Endothelial cell of umbilical vein (primary cell): ENCODE results near the gene TP53TG5. TPM values are rescaled to one million over a fixed set of nuclear protein-coding genes. Genes with fewer than 3 reads are reported as not detected.

Experiments used
- BruUV-seq: library from RNA; stranded (reverse); fragments of 400-500 nt; replicated peaks from 2 replicates; lab custom pipeline; 2021; lab: Mats Ljungman, UMichigan
- CTCF ChIA-PET: fragments of 300-600, 350-600 bp; sonication (Branson Sonifier 250); formaldehyde crosslinking; loops from one replicate; lab custom pipeline; 2021; ENCODE audit warnings: antibody characterized with exemption, inconsistent platforms; lab: Charles Lee
- POLR2A ChIA-PET: fragments of 300-600, 350-600 bp; sonication (Branson Sonifier 250); formaldehyde crosslinking; loops from one replicate; lab custom pipeline; 2021; ENCODE audit warnings: antibody characterized with exemption, inconsistent platforms; lab: Charles Lee
- DNase-seq: peaks from one replicate; pipeline ENCODE4 v3.0.0-alpha.2; 2011; ENCODE audit warnings: low read depth, low spot score
- FAIRE-seq: peaks from 2 replicates; lab custom pipeline; 2011; peaks lifted over from hg19 to GRCh38; lab: Jason Lieb, UNC
- H2AFZ ChIP-seq: 2 replicates; pipeline ENCODE4 v1.6.0; 2012; ENCODE audit warnings: low read depth, low read length, control low read depth, inconsistent platforms
- H3K27ac ChIP-seq: 2 replicates; pipeline ENCODE4 v1.5.1; 2011; ENCODE audit warnings: low read depth, mild to moderate bottlenecking, control low read depth, low read length, moderate library complexity; ENCODE audit not compliant: insufficient read depth
- H3K27me3 ChIP-seq, 2 experiments: 2 replicates each; pipeline versions ENCODE4 v1.6.0 to v1.6.1; 2011; ENCODE audit warnings: low read length in 2 of 2, mixed read lengths in 1 of 2; ENCODE audit not compliant: control insufficient read depth in 2 of 2, insufficient read depth in 2 of 2
- H3K36me3 ChIP-seq, 2 experiments: 2 replicates in 1 of 2; 3 replicates in 1 of 2; pipeline ENCODE4 v1.5.1; 2011; ENCODE audit warnings: low read length in 2 of 2, mild to moderate bottlenecking in 1 of 2, moderate library complexity in 1 of 2; ENCODE audit not compliant: control insufficient read depth in 2 of 2, insufficient read depth in 2 of 2; ENCODE audit errors: extremely low read depth in 1 of 2
- H3K4me1 ChIP-seq: 3 replicates; pipeline ENCODE4 v1.5.1; 2011; ENCODE audit warnings: mild to moderate bottlenecking, low read length; ENCODE audit not compliant: control insufficient read depth, insufficient read depth; ENCODE audit errors: extremely low read depth
- H3K4me2 ChIP-seq: 2 replicates; pipeline ENCODE4 v1.6.1; 2011; ENCODE audit warnings: low read length, control low read depth, mixed read lengths; ENCODE audit not compliant: insufficient read depth
- H3K4me3 ChIP-seq, 3 experiments: fragments of 200-600 bp in 1 of 3; sonication (generic), shearing (Covaris generic) in 1 of 3; replicated peaks in 1 of 3; 2 replicates each; pipeline ENCODE4 v1.5.1; 2011 to 2016; ENCODE audit warnings: control low read depth in 3 of 3, low read length in 3 of 3, mild to moderate bottlenecking in 2 of 3, inconsistent platforms in 1 of 3, low read depth in 1 of 3, moderate library complexity in 1 of 3; ENCODE audit not compliant: insufficient read depth in 1 of 3
- H3K79me2 ChIP-seq: 2 replicates; pipeline ENCODE4 v1.6.0; 2012; ENCODE audit warnings: low read length, inconsistent platforms; ENCODE audit not compliant: control insufficient read depth, insufficient read depth
- H3K9ac ChIP-seq: replicated peaks from 2 replicates; pipeline ENCODE3; 2011; ENCODE audit warnings: low read length, control low read depth; ENCODE audit not compliant: insufficient read depth; ENCODE audit errors: extremely low read depth
- H3K9me1 ChIP-seq: replicated peaks from 3 replicates; pipeline ENCODE4 v1.6.0; 2011; ENCODE audit warnings: mild to moderate bottlenecking, low read length; ENCODE audit not compliant: control insufficient read depth, insufficient read depth; ENCODE audit errors: extremely low read depth
- H3K9me3 ChIP-seq: replicated peaks from 2 replicates; pipeline ENCODE4 v1.5.1; 2012; ENCODE audit warnings: low read length, inconsistent platforms; ENCODE audit not compliant: control insufficient read depth, insufficient read depth
- H4K20me1 ChIP-seq: replicated peaks from 2 replicates; pipeline ENCODE3; 2011; ENCODE audit warnings: mild to moderate bottlenecking, low read length; ENCODE audit not compliant: control insufficient read depth, insufficient read depth; ENCODE audit errors: extremely low read depth
- EZH2 ChIP-seq: IDR thresholded peaks from 2 replicates; pipeline ENCODE4 v1.6.1; 2012; ENCODE audit warnings: borderline replicate concordance, low read depth, mild to moderate bottlenecking, moderate library complexity, low read length, inconsistent platforms; ENCODE audit not compliant: severe bottlenecking
- FOS ChIP-seq: IDR thresholded peaks from 2 replicates; pipeline ENCODE4 v1.6.1; 2011; ENCODE audit warnings: mild to moderate bottlenecking, low read length, moderate library complexity, borderline replicate concordance; ENCODE audit not compliant: insufficient read depth
- GATA2 ChIP-seq: IDR thresholded peaks from 2 replicates; pipeline ENCODE4 v1.7.0; 2011; ENCODE audit warnings: low read depth, mild to moderate bottlenecking, moderate library complexity, mixed read lengths, low read length; ENCODE audit not compliant: insufficient read length, insufficient read depth
- JUN ChIP-seq: IDR thresholded peaks from 2 replicates; pipeline ENCODE4 v1.6.1; 2011; ENCODE audit warnings: borderline replicate concordance, low read depth; ENCODE audit not compliant: insufficient read length, insufficient read depth
- MYC ChIP-seq: IDR thresholded peaks from one replicate; pipeline ENCODE4 v1.6.1; 2011; ENCODE audit warnings: mild to moderate bottlenecking, low read depth, low read length
- POLR2A ChIP-seq: IDR thresholded peaks from 2 replicates; pipeline ENCODE4 v1.6.1; 2012; ENCODE audit warnings: low read depth, mild to moderate bottlenecking, control low read depth, low read length
- POLR2AphosphoS5 ChIP-seq: IDR thresholded peaks from 2 replicates; pipeline ENCODE4 v1.6.1; 2012; ENCODE audit warnings: low read depth, mild to moderate bottlenecking, control low read depth, low read length, moderate library complexity; ENCODE audit not compliant: insufficient read depth
- dilution Hi-C: fragments of 300-500 bp; cut with MboI; formaldehyde crosslinking; loops from one replicate; pipeline ENCODE4 v1.15.0; 2019; ENCODE audit warnings: low sequenced_read_pairs; ENCODE audit not compliant: extremely low pct_ligation_motif_present
- intact Hi-C: fragments of 100-400 bp; cut with micrococcal nuclease; formaldehyde crosslinking; loops from one replicate; pipeline ENCODE4 v1.10.0; 2022
- polyA plus RNA-seq, 4 experiments: library from polyadenylated mRNA; depleted of rRNA in 3 of 4; stranded (reverse) in 3 of 4; unstranded in 1 of 4; fragments of >200 nt; gene quantifications; 2 replicates each; pipeline versions ENCODE4 v1.2.1 to v1.2.3, GENCODE V29; 2011 to 2012; ENCODE audit warnings: missing spikeins in 1 of 4
- total RNA-seq: library from RNA; stranded (reverse); gene quantifications from 2 replicates; pipeline ENCODE4 v1.2.3, GENCODE V29; 2021
- TF ChIP-seq, protein P1 (sequence below): IDR thresholded peaks from 2 replicates; pipeline ENCODE4 v1.6.1; 2011; ENCODE audit not compliant: insufficient read depth, insufficient read length
- TF ChIP-seq, protein P2 (sequence below), 2 donors: IDR thresholded peaks; 1 replicate in 1 of 2; 2 replicates in 1 of 2; pipeline ENCODE4 v1.5.1; 2011; ENCODE audit warnings: low read length in 2 of 2, mild to moderate bottlenecking in 2 of 2, moderate library complexity in 2 of 2, control low read depth in 1 of 2, inconsistent platforms in 1 of 2, low read depth in 1 of 2; ENCODE audit not compliant: insufficient read depth in 1 of 2; ENCODE audit errors: extremely low read depth in 1 of 2

Gene TP53TG5
- total and polyA plus RNA-seq, 2 donors (not counting 3 experiments of a cell fraction or from before 2014, with no cell fraction given): not detected

DNA sequence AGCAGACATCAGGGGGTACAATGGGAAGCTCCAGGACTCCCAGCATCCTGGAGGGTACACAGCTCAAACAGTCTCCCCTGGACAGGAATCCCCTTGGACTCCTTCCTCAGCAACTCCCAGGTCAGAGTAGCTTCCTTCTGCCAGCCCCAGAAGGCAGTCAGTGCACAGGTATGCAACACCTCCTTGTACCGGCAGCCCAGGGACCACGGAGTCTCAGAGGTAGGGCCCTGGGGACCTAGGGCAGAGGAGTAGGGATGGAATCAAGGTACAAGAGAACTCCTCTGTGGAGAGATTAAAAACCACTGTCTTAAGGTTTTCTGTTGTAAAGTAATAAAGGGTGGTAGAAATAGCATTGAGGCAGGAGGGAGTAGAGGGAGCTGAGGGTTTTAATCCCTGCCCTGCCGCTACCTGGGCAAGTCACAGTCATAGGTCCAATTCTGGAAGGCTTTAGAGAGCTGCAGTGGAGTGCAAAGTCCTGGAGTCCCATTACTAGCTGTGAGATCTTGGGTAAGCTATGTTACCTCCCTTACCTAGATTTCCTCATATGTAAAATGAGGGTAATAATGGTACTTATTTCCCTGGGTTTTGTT lies 7.5 kb downstream of the TP53TG5 start:
- Histone ChIP-seq H3K27ac (no peak overlapping the region), H3K27me3 (no peaks in the 10 kb centered on the region), H3K9me1 (no peaks in the 10 kb centered on the region), H3K9me3 (no peaks in the 10 kb centered on the region), H2AFZ (no peak overlapping the region), H3K36me3 (peaks cover 0 to 11% of the 10 kb centered on the region in 2 experiments), H3K4me1 (peaks cover 7% of the 10 kb centered on the region), H3K79me2 (no peaks in the 10 kb centered on the region), H4K20me1 (no peaks in the 10 kb centered on the region), H3K4me2 (no peak overlapping the region), H3K4me3 (no peak overlapping the region), H3K9ac (no peak overlapping the region)
- no TSS peak for BruUV-seq
- POLR2A ChIA-PET: interaction anchor here (1.4 to 2.3 kb wide), 2 partner anchors 8 to 24 kb away, joined by 4 to 8 read pairs; partner anchors contain the start of gene SYS1
- TF ChIP-seq MYC (no peak), POLR2AphosphoS5 (no peak), GATA2 (no peak), JUN (no peak), EZH2 (no peak), POLR2A (no peak), FOS (no peak)
- TF ChIP-seq, protein P1, sequence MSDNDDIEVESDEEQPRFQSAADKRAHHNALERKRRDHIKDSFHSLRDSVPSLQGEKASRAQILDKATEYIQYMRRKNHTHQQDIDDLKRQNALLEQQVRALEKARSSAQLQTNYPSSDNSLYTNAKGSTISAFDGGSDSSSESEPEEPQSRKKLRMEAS: no peak
- TF ChIP-seq, protein P2, sequence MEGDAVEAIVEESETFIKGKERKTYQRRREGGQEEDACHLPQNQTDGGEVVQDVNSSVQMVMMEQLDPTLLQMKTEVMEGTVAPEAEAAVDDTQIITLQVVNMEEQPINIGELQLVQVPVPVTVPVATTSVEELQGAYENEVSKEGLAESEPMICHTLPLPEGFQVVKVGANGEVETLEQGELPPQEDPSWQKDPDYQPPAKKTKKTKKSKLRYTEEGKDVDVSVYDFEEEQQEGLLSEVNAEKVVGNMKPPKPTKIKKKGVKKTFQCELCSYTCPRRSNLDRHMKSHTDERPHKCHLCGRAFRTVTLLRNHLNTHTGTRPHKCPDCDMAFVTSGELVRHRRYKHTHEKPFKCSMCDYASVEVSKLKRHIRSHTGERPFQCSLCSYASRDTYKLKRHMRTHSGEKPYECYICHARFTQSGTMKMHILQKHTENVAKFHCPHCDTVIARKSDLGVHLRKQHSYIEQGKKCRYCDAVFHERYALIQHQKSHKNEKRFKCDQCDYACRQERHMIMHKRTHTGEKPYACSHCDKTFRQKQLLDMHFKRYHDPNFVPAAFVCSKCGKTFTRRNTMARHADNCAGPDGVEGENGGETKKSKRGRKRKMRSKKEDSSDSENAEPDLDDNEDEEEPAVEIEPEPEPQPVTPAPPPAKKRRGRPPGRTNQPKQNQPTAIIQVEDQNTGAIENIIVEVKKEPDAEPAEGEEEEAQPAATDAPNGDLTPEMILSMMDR (IDR thresholded peaks at IDR 0.05; ENCODE audit: extremely low read depth in 1 of 2, insufficient read depth in 1 of 2, low read depth in 1 of 2, low read length in 2 of 2): no peak
- dilution Hi-C loops: no loop called here
- CTCF ChIA-PET: interaction anchor here (0.8 to 9.8 kb wide), 7 partner anchors 23 to 401 kb away, joined by 3 to 416 read pairs (median 5); no protein-coding TSS in a partner anchor
- DNase-seq (no peak), FAIRE-seq (no peak)
- intact Hi-C loops: no loop called here
